SU-DHL-6 (cell line): ENCODE data around the gene RPTOR.

Source experiments
- H2AFZ ChIP-seq: fragments of 200-600 bp; sonication (generic); 2 replicates; pipeline ENCODE4 v1.6.1; 2014; ENCODE audit warnings: low read depth, mild to moderate bottlenecking, moderate library complexity, mixed read lengths, antibody characterized with exemption, low read length; ENCODE audit not compliant: severe bottlenecking
- H3F3A ChIP-seq: fragments of 200-600 bp; shearing (Covaris generic); 2 replicates; pipeline ENCODE4 v1.6.0; 2016; ENCODE audit warnings: antibody characterized with exemption, mild to moderate bottlenecking; ENCODE audit not compliant: insufficient read depth
- H3K27ac ChIP-seq: fragments of 200-600 bp; sonication (generic); 2 replicates; pipeline ENCODE4 v1.5.1; 2016; ENCODE audit warnings: low read depth, mild to moderate bottlenecking, low read length, moderate library complexity, mixed read lengths
- H3K27me3 ChIP-seq: fragments of 200-600 bp; sonication (generic), shearing (Covaris generic); 2 replicates; pipeline ENCODE4 v1.6.0; 2014; ENCODE audit warnings: mild to moderate bottlenecking, low read length
- H3K36me3 ChIP-seq: fragments of 200-600 bp; sonication (generic); 2 replicates; pipeline ENCODE4 v1.6.1; 2014; ENCODE audit warnings: mild to moderate bottlenecking, low read length, mixed read lengths
- H3K4me2 ChIP-seq: fragments of 300-600, 200-600 bp; shearing (Covaris generic), sonication (generic); 2 replicates; pipeline ENCODE4 v1.6.0; 2014; ENCODE audit warnings: low read length, low read depth, mild to moderate bottlenecking; ENCODE audit not compliant: poor library complexity, severe bottlenecking
- H3K4me3 ChIP-seq: fragments of 200-600 bp; sonication (generic); 2 replicates; pipeline ENCODE4 v1.5.1; 2014; ENCODE audit warnings: antibody characterized with exemption, low read length, mild to moderate bottlenecking, mixed read lengths; ENCODE audit not compliant: insufficient read depth, poor library complexity, severe bottlenecking
- H3K79me2 ChIP-seq: fragments of 200-600 bp; sonication (generic); 2 replicates; pipeline ENCODE4 v1.6.1; 2014; ENCODE audit warnings: mild to moderate bottlenecking, low read length, moderate library complexity; ENCODE audit not compliant: insufficient read depth
- H3K9ac ChIP-seq: fragments of 200-600 bp; sonication (generic); 2 replicates; pipeline ENCODE4 v1.7.0; 2014; ENCODE audit warnings: mild to moderate bottlenecking, low read length
- H3K9me2 ChIP-seq: fragments of 200-600 bp; sonication (generic); replicated peaks from 2 replicates; pipeline ENCODE4 v1.6.1; 2014; ENCODE audit warnings: low read length; ENCODE audit not compliant: insufficient read depth
- H3K9me3 ChIP-seq: fragments of 200-600 bp; sonication (generic); 2 replicates; pipeline ENCODE4 v1.6.1; 2014; ENCODE audit warnings: low read length, mixed read lengths; ENCODE audit not compliant: insufficient read depth
- H4K20me1 ChIP-seq: fragments of 200-600 bp; sonication (generic); 2 replicates; pipeline ENCODE4 v1.6.1; 2014; ENCODE audit warnings: low read depth, mild to moderate bottlenecking, antibody characterized with exemption, low read length, moderate library complexity, mixed read lengths
- CTCF ChIP-seq: fragments of 200-600 bp; sonication (generic); IDR thresholded peaks from one replicate; pipeline ENCODE4 v1.5.1; 2017; ENCODE audit warnings: antibody characterized with exemption, mild to moderate bottlenecking, low read length, moderate library complexity; ENCODE audit not compliant: insufficient read depth, poor library complexity, severe bottlenecking
- EZH2phosphoT487 ChIP-seq: fragments of 200-600 bp; sonication (generic), shearing (Covaris generic); conservative IDR thresholded peaks from 2 replicates; pipeline ENCODE4 v1.6.1; 2018; ENCODE audit warnings: mild to moderate bottlenecking, antibody characterized with exemption, low read length, moderate library complexity, mixed read lengths

Gene RPTOR

GRCh38 chr17:80738987-80739730 lies 194.5 kb downstream of the RPTOR start:
- H3F3A ChIP-seq = peaks cover 24% of the 10 kb centered on the region
- no peaks in the 10 kb centered on the region for H3K9me2 ChIP-seq
- peak overlapping the region; percentile 77 for H3K4me2 ChIP-seq
- H3K27ac ChIP-seq = peak overlapping the region; percentile 97
- H3K79me2 ChIP-seq = no peaks in the 10 kb centered on the region
- no peak for TF ChIP-seq CTCF
- no peak for TF ChIP-seq EZH2phosphoT487
- no peaks in the 10 kb centered on the region for H3K27me3 ChIP-seq
- no peaks in the 10 kb centered on the region for H4K20me1 ChIP-seq
- H3K4me3 ChIP-seq = no peak overlapping the region
- no peaks in the 10 kb centered on the region for H3K9me3 ChIP-seq
- no peak overlapping the region for H3K9ac ChIP-seq
- peaks cover 5% of the 10 kb centered on the region; the same call in 1 of the 2 replicates for H3K36me3 ChIP-seq
- no peak overlapping the region for H2AFZ ChIP-seq

- Histone ChIP-seq H3K9me2 (no peaks in the 10 kb centered on the region), H3K9ac (no peak overlapping the region), H3K36me3 (peaks cover 5% of the 10 kb centered on the region; the same call in 1 of the 2 replicates), H3K79me2 (no peaks in the 10 kb centered on the region), H3K9me3 (no peaks in the 10 kb centered on the region), H4K20me1 (no peaks in the 10 kb centered on the region), H3K27ac (no peak overlapping the region), H2AFZ (no peak overlapping the region), H3F3A (peaks cover 24% of the 10 kb centered on the region), H3K27me3 (no peaks in the 10 kb centered on the region), H3K4me3 (no peak overlapping the region), H3K4me2 (no peak overlapping the region)
- TF ChIP-seq CTCF (no peak), EZH2phosphoT487 (no peak)
These were observed 195.5 kb downstream of the RPTOR start for GRCh38 chr17:80740141-80740540.

- H3K9ac ChIP-seq = no peak overlapping the region
- no peaks in the 10 kb centered on the region for H3K27me3 ChIP-seq
- no peak overlapping the region for H3K27ac ChIP-seq
- no peak overlapping the region for H2AFZ ChIP-seq
- H3K79me2 ChIP-seq = no peaks in the 10 kb centered on the region
- no peaks in the 10 kb centered on the region for H4K20me1 ChIP-seq
- no peak overlapping the region for H3K4me2 ChIP-seq
- TF ChIP-seq EZH2phosphoT487 (no peak), CTCF (no peak)
- peaks cover 5% of the 10 kb centered on the region; the same call in 1 of the 2 replicates for H3K36me3 ChIP-seq
- peaks cover 15% of the 10 kb centered on the region for H3F3A ChIP-seq
- H3K9me3 ChIP-seq = no peaks in the 10 kb centered on the region
- no peaks in the 10 kb centered on the region for H3K9me2 ChIP-seq
- H3K4me3 ChIP-seq = no peak overlapping the region
These were observed 197.5 kb downstream of the RPTOR start for GRCh38 chr17:80742091-80742490.
